HG03025 (cell line): ENCODE data around the gene BMP10.

Experiments used
- ATAC-seq: cut with Tn5 transposase; IDR thresholded peaks from one replicate; pipeline ENCODE4 v1.9.1; 2021; ENCODE audit warnings: mild to moderate bottlenecking, moderate library complexity; ENCODE audit not compliant: unreplicated experiment, low FRiP score

Gene BMP10, protein sequence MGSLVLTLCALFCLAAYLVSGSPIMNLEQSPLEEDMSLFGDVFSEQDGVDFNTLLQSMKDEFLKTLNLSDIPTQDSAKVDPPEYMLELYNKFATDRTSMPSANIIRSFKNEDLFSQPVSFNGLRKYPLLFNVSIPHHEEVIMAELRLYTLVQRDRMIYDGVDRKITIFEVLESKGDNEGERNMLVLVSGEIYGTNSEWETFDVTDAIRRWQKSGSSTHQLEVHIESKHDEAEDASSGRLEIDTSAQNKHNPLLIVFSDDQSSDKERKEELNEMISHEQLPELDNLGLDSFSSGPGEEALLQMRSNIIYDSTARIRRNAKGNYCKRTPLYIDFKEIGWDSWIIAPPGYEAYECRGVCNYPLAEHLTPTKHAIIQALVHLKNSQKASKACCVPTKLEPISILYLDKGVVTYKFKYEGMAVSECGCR

GRCh38 chr2:68871159-68871764 is at the start of gene BMP10:
Gene BMP10, minus strand, starts transcription at chr2:68871397. Its CDS starts 39 bp downstream, at chr2:68871358.
- ATAC-seq, result no peak

- no peak for ATAC-seq
Observed at GRCh38 chr2:68920481-68921170, 49.4 kb upstream of the BMP10 start.

GRCh38 chr2:68918497-68918896 is 47.3 kb upstream of the BMP10 start:
- ATAC-seq, result no peak

GRCh38 chr2:68917034-68917718 is 46.0 kb upstream of the BMP10 start:
- no peak for ATAC-seq

DNA sequence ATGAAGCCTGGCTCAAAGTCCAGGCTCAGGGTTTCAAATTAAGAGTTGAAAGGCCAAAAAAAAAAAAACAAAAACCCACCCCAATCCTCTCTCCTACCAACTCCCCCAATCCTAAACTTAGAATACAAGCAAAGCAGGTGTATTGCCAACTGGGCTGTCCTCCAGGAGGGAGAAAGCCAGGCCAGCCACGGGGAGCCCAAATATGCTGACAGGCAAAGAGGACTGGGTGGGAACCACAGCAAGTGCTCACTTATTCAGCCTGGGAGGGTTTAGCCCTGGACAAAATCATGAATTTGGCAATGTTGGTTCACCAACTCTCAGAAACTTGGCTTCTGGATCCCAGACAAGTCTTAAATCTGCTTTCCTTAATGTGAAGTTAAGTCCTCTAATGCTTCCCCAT is 45.0 kb upstream of the BMP10 start:
- ATAC-seq, result no peak

- no peak for ATAC-seq
Observed at GRCh38 chr2:68915393-68915792, 44.2 kb upstream of the BMP10 start.

DNA sequence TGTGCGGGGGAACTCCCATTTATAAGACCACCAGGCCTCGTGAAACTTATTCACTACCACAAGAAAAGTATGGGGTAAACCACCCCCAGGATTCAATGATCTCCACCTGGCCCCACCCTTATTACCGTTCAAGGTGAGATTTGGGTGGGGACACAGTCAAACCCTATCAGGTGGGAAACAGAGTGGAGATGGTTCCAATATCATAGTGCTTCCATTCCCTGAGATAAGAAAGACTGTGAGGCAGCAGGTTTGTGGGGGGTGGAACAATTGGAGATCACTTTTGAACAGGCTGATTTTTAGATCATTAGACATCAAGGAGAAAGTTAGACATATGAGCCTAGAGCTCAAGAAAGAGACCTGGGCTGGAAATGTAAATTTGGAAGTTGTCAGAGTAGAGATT is 42.2 kb upstream of the BMP10 start:
- no peak for ATAC-seq

DNA sequence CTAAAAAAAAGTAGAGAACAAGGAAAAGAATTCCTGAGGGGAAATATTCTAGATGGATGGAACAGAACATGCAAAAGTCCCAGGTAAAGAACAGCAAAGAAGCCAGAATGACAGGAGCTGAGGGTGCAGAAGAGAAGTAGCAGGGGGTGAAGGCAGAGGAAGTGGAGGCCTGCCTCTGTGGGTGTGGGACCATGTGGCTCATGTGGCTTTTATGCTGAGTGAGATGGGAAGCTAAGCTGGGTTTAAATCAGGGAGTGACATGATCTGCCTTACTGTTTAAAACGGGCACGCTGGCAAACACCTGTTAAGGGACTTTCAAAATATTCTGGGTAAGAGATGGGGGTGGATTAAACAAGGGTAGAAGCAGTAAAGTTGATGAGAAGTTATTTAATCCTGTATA is 41.5 kb upstream of the BMP10 start:
- ATAC-seq, result no peak

DNA sequence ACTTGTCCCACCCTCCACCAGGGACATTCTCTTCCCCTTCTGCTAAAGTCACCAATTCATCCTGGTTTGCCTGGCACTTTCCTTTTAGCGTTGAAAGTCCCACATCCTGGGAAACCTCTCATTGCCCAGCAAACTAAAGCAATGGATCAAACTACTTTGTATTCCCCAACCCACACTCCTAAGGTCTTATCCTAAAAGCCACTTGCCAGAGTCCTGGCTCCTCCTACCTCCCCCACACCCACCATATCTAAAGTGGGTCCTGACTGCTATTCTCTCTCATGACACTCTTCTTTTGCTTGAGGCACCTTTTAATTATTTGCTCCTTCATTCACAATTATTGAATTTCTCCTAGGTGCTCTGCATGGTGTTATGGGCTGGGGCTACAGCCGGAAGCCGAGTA is 40.9 kb upstream of the BMP10 start:
- no peak for ATAC-seq

GRCh38 chr2:68911709-68912108 is 40.5 kb upstream of the BMP10 start:
- ATAC-seq, result no peak

DNA sequence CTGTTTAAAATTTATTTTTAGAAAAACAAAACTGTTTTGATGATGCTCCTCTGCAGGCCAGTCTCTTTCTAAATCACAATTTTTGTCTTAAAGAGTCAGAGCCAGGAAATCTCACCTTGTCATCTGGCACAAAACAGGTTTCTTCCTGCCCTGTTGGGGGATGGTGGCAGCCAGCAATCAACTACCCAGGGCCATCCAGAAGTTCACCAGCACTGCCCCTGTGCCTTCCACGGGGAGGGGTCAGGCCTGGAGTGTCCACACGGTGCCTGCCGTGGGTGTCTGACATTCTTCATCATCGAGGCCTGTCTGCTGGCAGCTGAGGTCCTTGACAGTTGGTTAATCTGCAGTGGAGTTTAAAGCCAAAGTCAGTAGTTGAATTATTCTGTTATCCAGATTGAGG is 40.0 kb upstream of the BMP10 start:
- ATAC-seq, result no peak

- no peak for ATAC-seq
Observed at GRCh38 chr2:68909793-68910674, 38.8 kb upstream of the BMP10 start.

- ATAC-seq, result peak; percentile 99
Observed at GRCh38 chr2:68908392-68908970, 37.3 kb upstream of the BMP10 start.

DNA sequence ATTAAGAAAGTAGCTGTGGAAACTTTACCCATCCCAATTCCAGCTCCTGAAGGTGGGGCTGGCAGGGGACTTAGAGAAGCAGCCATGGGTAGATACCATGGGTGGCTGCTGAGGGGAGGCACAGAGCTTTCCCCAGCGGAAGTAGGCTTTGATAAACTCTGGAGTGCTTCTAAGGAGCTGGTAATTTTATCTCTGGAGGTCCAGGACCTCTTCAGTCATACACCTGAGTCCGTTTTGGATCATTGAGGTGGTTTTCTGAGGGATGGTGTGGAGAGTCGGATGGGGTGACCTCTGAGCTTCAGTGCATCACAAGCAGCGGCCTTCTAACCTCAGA is 36.7 kb upstream of the BMP10 start:
- peak; percentile 22 for ATAC-seq

- ATAC-seq, result no peak
Observed at GRCh38 chr2:68907232-68907919, 36.2 kb upstream of the BMP10 start.

GRCh38 chr2:68906716-68907115 is 35.5 kb upstream of the BMP10 start:
- ATAC-seq, result no peak

DNA sequence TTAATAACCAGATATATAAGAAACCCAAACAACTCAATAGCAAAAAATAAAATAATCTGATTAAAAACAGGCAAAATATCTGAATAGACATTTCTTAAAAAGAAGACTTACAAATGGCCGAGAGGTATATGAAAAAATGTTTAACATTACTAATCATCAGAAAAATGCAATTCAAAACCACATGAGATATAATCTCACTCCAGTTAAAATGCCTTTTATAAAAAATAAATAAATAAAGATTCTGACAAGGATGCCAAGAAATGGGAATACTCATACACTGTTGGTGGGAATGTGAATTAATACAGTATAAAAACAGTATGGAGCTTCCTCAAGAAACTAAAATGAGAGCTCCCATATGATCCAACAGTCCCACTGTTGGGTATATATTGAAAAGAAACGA is 33.9 kb upstream of the BMP10 start:
- no peak for ATAC-seq

DNA sequence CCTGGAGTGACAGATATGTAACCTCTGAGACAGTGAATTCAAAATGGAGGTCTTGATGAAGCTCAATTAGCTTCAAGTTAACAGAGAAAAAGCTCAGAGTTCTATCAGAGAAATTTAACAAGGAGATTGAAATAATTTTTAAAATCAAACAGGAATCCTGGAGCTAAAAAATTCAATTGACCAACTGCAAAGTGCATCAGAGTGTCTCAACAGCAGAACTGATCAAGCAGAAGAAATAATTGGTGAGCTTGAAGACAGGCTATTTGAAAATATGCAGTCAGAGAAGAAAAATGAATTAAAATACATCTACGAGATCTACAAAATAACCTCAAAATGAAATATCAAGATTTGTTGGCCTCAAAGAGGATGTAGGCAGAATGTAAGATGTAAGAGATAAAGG is 30.4 kb upstream of the BMP10 start:
- ATAC-seq, result no peak

- no peak for ATAC-seq
Observed at GRCh38 chr2:68901199-68901514, 30.0 kb upstream of the BMP10 start.
